Panc1 (cell line): ENCODE results near the gene CDCP1. TPM values are rescaled to one million over a fixed set of nuclear protein-coding genes. Genes with fewer than 3 reads are reported as not detected.

Source experiments
- ATAC-seq: fragments of 200-7000 bp; cut with Tn5 transposase; 2 replicates; pipeline ENCODE4 v1.9.1; 2020; ENCODE audit warnings: mild to moderate bottlenecking, moderate library complexity
- BruUV-seq: library from RNA; stranded (reverse); fragments of 400-500 nt; replicated peaks from 2 replicates; lab custom pipeline; 2021; lab: Mats Ljungman, UMichigan
- CTCF ChIA-PET: fragments of 300-600 bp; sonication (Branson Sonifier 250); formaldehyde crosslinking; loops from one replicate; lab custom pipeline; 2022; ENCODE audit warnings: antibody characterized with exemption; lab: Charles Lee
- POLR2A ChIA-PET: fragments of 300-600 bp; sonication (Branson Sonifier 250); formaldehyde crosslinking; loops from one replicate; lab custom pipeline; 2022; ENCODE audit warnings: antibody characterized with exemption; lab: Charles Lee
- DNase-seq: peaks from one replicate; pipeline ENCODE4 v3.0.0-alpha.2; 2010; ENCODE audit warnings: low read depth, low spot score
- H3K27ac ChIP-seq: 2 replicates; pipeline ENCODE4 v1.5.1; 2011; ENCODE audit warnings: mild to moderate bottlenecking, low read length, inconsistent platforms
- H3K27me3 ChIP-seq: fragments of 200-500 bp; sonication (Bioruptor generic); 2 replicates; pipeline ENCODE4 v1.6.0; 2014; ENCODE audit warnings: low read length, inconsistent platforms; ENCODE audit not compliant: control insufficient read depth, insufficient read depth
- H3K36me3 ChIP-seq: fragments of 200-500 bp; sonication (Bioruptor generic); 2 replicates; pipeline ENCODE4 v1.5.1; 2014; ENCODE audit warnings: inconsistent platforms, mild to moderate bottlenecking, low read length, moderate library complexity; ENCODE audit not compliant: control insufficient read depth, insufficient read depth
- H3K4me1 ChIP-seq: 2 replicates; pipeline ENCODE4 v1.5.1; 2011; ENCODE audit warnings: inconsistent platforms, mild to moderate bottlenecking, low read length, moderate library complexity; ENCODE audit not compliant: control insufficient read depth, insufficient read depth
- H3K4me3 ChIP-seq, 2 experiments: 2 replicates each; pipeline ENCODE4 v1.5.1; 2011 to 2012; ENCODE audit warnings: low read depth in 2 of 2, low read length in 2 of 2, mild to moderate bottlenecking in 2 of 2, inconsistent platforms in 1 of 2, moderate library complexity in 1 of 2
- H3K9me3 ChIP-seq: fragments of 200-500 bp; sonication (Bioruptor generic); 2 replicates; pipeline ENCODE4 v1.5.1; 2014; ENCODE audit warnings: low read depth, mild to moderate bottlenecking, inconsistent platforms, low read length, moderate library complexity; ENCODE audit not compliant: control insufficient read depth, insufficient read depth
- POLR2AphosphoS5 ChIP-seq: IDR thresholded peaks from 2 replicates; pipeline ENCODE4 v1.6.1; 2012; ENCODE audit warnings: mild to moderate bottlenecking, low read depth, low read length, moderate library complexity
- SIN3A ChIP-seq: IDR thresholded peaks from 2 replicates; pipeline ENCODE4 v1.6.1; 2012; ENCODE audit warnings: low read depth, mild to moderate bottlenecking, low read length, moderate library complexity, borderline replicate concordance; ENCODE audit not compliant: insufficient read depth
- TCF7L2 ChIP-seq: IDR thresholded peaks from 2 replicates; pipeline ENCODE4 v1.6.1; 2011; ENCODE audit warnings: mild to moderate bottlenecking, low read depth, low read length, inconsistent platforms
- in situ Hi-C: cut with HindIII; loops from 2 replicates; pipeline ENCODE4 v1.10.0; 2016; ENCODE audit warnings: low sequenced_read_pairs, low pct_unique_long_range_greater_than_20kb
- intact Hi-C: fragments of 100-400 bp; cut with micrococcal nuclease; formaldehyde crosslinking; loops from one replicate; pipeline ENCODE4 v1.10.0; 2022; ENCODE audit not compliant: unreplicated experiment
- total RNA-seq: library from RNA; stranded (reverse); gene quantifications from one replicate; pipeline ENCODE4 v1.2.1, GENCODE V29; 2021; ENCODE audit not compliant: unreplicated experiment
- TF ChIP-seq, protein P1 (sequence below), 2 experiments: IDR thresholded peaks; 2 replicates each; pipeline ENCODE4 v1.6.1; 2011 to 2012; ENCODE audit warnings: low read depth in 2 of 2, control low read depth in 1 of 2, low read length in 1 of 2, mild to moderate bottlenecking in 1 of 2, moderate library complexity in 1 of 2; ENCODE audit not compliant: insufficient read depth in 1 of 2
- TF ChIP-seq, protein P2 (sequence below): fragments of 450-650 bp; IDR thresholded peaks from 2 replicates; pipeline ENCODE4 v1.5.1; 2017; ENCODE audit warnings: mild to moderate bottlenecking

CDCP1 gene
- total RNA-seq, 1 experiment from 2014 or later = 47.8 TPM

GRCh38 chr3:45173776-45174175 lies 27.6 kb upstream of the CDCP1 start:
- POLR2A ChIA-PET = no interaction called here
- Histone ChIP-seq H3K36me3 (no peaks in the 10 kb centered on the region), H3K4me1 (peaks cover 10% of the 10 kb centered on the region), H3K27me3 (no peaks in the 10 kb centered on the region), H3K9me3 (no peaks in the 10 kb centered on the region), H3K4me3 (no peak overlapping the region), H3K27ac (no peak overlapping the region)
- CTCF ChIA-PET = no interaction called here
- no peak for TF ChIP-seq TCF7L2
- TF ChIP-seq, protein P1, sequence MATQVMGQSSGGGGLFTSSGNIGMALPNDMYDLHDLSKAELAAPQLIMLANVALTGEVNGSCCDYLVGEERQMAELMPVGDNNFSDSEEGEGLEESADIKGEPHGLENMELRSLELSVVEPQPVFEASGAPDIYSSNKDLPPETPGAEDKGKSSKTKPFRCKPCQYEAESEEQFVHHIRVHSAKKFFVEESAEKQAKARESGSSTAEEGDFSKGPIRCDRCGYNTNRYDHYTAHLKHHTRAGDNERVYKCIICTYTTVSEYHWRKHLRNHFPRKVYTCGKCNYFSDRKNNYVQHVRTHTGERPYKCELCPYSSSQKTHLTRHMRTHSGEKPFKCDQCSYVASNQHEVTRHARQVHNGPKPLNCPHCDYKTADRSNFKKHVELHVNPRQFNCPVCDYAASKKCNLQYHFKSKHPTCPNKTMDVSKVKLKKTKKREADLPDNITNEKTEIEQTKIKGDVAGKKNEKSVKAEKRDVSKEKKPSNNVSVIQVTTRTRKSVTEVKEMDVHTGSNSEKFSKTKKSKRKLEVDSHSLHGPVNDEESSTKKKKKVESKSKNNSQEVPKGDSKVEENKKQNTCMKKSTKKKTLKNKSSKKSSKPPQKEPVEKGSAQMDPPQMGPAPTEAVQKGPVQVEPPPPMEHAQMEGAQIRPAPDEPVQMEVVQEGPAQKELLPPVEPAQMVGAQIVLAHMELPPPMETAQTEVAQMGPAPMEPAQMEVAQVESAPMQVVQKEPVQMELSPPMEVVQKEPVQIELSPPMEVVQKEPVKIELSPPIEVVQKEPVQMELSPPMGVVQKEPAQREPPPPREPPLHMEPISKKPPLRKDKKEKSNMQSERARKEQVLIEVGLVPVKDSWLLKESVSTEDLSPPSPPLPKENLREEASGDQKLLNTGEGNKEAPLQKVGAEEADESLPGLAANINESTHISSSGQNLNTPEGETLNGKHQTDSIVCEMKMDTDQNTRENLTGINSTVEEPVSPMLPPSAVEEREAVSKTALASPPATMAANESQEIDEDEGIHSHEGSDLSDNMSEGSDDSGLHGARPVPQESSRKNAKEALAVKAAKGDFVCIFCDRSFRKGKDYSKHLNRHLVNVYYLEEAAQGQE (IDR thresholded peaks at IDR 0.05; ENCODE audit: insufficient read depth in 1 of 2, low read depth in 2 of 2, low read length in 1 of 2) = no peak
- no peak for TF ChIP-seq POLR2AphosphoS5
- TF ChIP-seq, protein P2, sequence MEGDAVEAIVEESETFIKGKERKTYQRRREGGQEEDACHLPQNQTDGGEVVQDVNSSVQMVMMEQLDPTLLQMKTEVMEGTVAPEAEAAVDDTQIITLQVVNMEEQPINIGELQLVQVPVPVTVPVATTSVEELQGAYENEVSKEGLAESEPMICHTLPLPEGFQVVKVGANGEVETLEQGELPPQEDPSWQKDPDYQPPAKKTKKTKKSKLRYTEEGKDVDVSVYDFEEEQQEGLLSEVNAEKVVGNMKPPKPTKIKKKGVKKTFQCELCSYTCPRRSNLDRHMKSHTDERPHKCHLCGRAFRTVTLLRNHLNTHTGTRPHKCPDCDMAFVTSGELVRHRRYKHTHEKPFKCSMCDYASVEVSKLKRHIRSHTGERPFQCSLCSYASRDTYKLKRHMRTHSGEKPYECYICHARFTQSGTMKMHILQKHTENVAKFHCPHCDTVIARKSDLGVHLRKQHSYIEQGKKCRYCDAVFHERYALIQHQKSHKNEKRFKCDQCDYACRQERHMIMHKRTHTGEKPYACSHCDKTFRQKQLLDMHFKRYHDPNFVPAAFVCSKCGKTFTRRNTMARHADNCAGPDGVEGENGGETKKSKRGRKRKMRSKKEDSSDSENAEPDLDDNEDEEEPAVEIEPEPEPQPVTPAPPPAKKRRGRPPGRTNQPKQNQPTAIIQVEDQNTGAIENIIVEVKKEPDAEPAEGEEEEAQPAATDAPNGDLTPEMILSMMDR = no peak
- TF ChIP-seq SIN3A = no peak
- DNase-seq (no peak), ATAC-seq (no peak)
- in situ Hi-C loops = no loop called here
- intact Hi-C loops = no loop called here
- no TSS peak for BruUV-seq

GRCh38 chr3:45171283-45171682 lies 25.1 kb upstream of the CDCP1 start:
- ATAC-seq (no peak), DNase-seq (no peak)
- no peaks in the 10 kb centered on the region for H3K27me3 ChIP-seq
- H3K9me3 ChIP-seq = no peaks in the 10 kb centered on the region
- H3K4me1 ChIP-seq = peaks cover 19% of the 10 kb centered on the region
- no peaks in the 10 kb centered on the region for H3K36me3 ChIP-seq
- POLR2A ChIA-PET = no interaction called here
- CTCF ChIA-PET = no interaction called here
- TF ChIP-seq, protein P2 = no peak
- TF ChIP-seq TCF7L2 (no peak), POLR2AphosphoS5 (no peak), SIN3A (no peak)
- TF ChIP-seq, protein P1 (IDR thresholded peaks at IDR 0.05; ENCODE audit: insufficient read depth in 1 of 2, low read depth in 2 of 2, low read length in 1 of 2) = no peak
- H3K27ac ChIP-seq = no peak overlapping the region
- H3K4me3 ChIP-seq = no peak overlapping the region
- intact Hi-C loops (no loop called here), in situ Hi-C loops (no loop called here)
- BruUV-seq = no TSS peak
